GM20000 (cell line): ENCODE measurements around the gene UVRAG.
A peak's percentile ranks its signal among the peaks of the same experiment; 100 is the strongest.

Source experiments
- DNase-seq: peaks from one replicate; pipeline ENCODE4 v3.0.0; 2012; ENCODE audit warnings: low spot score
- TF ChIP-seq, protein P1 (sequence below): IDR thresholded peaks from 2 replicates; pipeline ENCODE4 v1.5.1; 2012; ENCODE audit warnings: mild to moderate bottlenecking, control low read depth; ENCODE audit errors: extremely low read depth, missing control alignments

UVRAG gene

DNA sequence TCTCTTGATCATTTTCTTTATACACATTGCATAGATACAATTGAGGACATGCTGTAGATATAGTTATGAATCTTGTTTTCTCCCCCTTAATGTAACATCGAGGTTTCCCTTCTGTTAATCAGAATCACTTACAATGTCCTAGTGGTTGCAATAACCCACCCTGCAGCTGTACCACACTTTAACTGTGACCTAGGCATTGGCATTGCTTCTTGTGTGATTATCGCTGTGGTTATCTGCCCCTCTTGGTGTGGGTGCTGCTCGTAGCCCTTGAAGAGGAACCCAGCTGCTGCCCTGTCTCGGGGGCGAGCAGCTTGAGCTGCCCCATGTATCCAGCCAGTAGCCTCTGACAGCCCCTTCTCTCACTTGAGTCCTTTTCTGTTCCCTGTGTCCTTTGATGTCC is 44.9 kb upstream of the UVRAG start:
- DNase-seq, result no peak
- TF ChIP-seq, protein P1, sequence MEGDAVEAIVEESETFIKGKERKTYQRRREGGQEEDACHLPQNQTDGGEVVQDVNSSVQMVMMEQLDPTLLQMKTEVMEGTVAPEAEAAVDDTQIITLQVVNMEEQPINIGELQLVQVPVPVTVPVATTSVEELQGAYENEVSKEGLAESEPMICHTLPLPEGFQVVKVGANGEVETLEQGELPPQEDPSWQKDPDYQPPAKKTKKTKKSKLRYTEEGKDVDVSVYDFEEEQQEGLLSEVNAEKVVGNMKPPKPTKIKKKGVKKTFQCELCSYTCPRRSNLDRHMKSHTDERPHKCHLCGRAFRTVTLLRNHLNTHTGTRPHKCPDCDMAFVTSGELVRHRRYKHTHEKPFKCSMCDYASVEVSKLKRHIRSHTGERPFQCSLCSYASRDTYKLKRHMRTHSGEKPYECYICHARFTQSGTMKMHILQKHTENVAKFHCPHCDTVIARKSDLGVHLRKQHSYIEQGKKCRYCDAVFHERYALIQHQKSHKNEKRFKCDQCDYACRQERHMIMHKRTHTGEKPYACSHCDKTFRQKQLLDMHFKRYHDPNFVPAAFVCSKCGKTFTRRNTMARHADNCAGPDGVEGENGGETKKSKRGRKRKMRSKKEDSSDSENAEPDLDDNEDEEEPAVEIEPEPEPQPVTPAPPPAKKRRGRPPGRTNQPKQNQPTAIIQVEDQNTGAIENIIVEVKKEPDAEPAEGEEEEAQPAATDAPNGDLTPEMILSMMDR, result no peak

DNA sequence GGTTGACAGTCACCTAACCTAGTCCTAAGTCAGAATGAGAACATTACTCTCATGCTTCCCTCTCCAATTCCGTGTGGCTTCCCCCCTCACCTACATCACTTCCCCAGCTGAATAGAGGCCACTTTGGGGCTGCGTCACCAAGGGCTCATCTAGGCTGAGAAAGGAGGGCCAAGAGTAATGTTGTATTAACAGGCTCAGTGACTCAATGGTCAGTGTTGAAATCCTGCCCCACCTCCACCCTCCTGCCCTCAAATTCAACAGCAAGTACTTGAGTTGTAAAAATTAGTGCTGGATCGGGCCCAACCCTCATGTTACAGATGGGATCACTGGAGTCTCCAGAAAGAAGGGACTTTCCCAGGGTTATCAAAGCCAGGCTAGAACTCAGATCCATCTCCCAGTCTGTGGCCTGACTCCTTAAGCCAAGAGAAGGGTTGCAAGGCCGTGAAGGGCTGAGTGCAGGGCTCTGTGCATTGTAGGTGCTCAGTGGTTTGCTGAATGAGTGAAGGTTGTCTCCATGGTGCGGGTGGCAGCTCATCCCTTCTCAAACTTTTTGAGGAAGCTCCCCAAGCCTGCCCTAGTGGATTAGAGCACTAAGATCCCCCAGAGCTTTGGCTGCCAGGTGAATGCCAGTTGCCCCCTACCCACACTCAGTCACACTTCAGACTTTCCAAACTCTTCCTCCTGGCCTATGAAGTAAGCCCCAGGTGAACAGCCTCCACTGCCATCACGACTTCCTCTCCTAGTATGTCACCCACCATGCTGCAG is 43.2 kb upstream of the UVRAG start:
- no peak for DNase-seq
- TF ChIP-seq, protein P1, result no peak

DNA sequence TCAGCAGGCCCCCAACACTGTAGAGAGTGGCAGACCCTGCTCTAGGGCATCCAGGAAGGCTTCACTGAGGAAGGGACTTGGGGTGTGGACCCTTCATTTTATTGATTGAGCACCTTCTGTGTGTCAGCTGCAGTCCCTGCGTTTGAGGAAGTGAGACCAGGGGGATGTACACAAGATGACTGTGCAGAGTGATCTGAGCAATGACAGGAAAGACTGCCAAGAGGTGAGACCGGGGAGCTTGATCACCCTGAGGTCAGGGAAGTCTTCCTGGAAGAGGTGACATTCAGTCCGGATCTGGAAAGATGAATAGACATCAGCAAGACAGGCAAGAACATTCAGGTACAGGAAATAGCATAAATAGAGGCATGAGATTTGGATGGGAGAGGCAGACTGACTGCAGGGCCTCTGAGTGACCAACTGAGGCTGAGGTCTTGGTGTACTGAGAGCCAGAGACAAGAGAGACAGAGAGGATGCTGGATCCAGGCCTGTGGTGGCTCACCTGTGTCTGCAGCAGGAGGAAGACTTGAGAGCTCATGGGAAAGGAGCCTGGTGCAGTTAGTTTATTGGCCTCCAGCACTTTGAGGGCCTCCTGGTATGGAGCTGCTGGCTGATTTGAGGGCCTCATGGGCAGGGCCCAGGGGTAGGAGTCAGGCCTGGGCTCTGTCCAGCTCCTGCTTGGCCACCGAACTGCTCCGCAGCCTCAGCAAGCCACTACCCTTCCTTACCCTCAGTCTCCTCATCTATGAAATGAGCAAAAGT is 41.2 kb upstream of the UVRAG start:
- DNase-seq, result peak; percentile 83
- TF ChIP-seq, protein P1, result no peak

DNA sequence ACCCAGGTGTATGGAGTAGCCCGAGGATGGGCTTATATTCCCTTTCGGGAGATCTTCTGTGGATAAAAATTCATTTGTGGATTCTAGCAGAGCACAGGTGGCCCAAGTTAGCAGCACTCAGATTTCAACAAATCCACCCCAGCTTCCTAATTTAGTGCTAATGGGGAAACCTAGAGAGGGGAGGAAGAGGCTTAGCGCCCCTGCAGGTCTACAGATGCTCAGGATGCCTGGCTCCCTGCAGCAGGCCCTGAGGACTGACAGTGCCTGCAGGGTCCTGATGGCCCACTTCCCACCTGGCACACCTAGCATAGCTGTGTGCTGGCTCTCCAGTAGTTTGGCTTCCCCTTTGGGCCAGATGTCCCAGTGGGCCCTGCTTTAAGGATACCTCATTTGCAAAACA is 40.0 kb upstream of the UVRAG start:
- TF ChIP-seq, protein P1, result no peak

DNA sequence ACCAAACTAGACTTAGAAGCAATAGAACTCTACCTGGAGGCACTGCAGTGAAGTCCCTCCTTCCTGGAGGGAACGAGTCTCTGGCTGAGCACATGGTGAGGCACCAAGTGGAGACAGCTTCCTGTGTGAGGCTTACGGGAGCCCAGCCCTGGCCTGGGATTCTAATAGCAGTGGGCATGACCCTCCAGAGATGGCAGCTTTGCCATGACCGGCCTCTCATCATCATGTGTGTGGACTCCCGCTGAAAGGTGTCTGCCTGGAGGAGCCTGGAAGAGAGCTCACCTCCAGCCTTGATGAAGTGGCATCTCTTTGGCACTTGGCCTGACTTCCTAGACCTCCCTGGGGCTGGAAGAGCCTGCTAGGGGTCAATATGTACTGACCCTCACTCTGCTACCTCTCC is 38.5 kb upstream of the UVRAG start:
- TF ChIP-seq, protein P1, result no peak
- no peak for DNase-seq

More for the DNA sequence above, 40.0 kb upstream of the UVRAG start:
- no peak for DNase-seq

DNA sequence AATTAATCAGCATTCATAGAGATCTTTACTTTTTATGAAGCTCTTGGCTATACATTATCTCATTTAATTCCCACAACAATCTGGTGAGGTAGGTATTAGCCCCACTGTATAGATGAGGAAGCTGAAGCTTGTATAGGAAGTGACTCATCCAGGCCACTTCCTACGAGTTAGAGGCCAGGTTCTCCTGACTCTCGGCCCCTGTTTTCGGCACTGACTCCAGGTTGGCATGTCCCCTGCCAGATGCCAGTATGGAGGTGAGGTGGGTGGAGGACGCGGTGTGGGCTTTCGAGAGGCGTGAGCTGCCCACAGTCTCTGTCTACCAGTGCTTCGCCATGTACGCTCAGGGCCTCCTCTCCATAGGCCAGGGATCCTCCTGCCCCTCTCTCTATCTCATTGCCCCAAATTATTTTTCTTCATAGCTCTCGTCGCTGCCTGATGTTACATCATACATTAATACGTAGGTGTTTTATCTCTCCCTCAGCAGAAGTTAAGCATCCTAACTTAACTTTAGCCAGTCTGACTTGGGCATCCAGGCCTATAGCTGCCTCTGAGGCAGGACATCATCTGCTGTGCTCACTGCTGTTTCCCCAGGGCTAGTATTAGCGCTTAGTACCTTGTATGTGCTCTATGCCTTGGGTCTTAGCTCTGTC is 37.4 kb upstream of the UVRAG start:
- DNase-seq, result no peak
- TF ChIP-seq, protein P1, result no peak

DNA sequence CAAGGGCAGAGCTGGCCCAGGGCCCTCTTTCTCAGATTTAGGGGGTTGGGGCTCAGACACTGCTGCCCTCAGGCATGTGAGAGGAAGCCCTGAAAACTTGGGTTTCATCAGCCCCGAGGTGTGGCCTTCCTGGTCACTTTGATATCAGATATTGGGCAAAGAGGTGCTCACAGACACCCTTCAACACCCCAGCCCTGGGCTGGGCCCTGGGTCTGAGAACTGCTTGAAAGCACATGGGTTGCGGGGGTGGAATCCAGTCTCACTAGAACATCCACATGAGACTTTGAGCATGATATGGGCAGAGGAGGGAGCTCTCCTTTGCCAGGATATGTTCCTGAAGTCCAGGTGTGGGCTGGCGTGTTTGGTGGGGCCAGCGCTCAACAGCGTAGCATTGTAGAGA is 36.0 kb upstream of the UVRAG start:
- TF ChIP-seq, protein P1, result no peak
- no peak for DNase-seq
